Type B pancreatic cell (in vitro differentiated cells): ENCODE data around the gene BACE2. TPM values are rescaled to one million over a fixed set of nuclear protein-coding genes. Genes with fewer than 3 reads are reported as not detected.

Source experiments
- DNase-seq: peaks from one replicate; pipeline ENCODE4 v3.0.0; 2021; ENCODE audit warnings: mixed read lengths; ENCODE audit not compliant: unreplicated experiment; ENCODE audit errors: extremely low spot score
- H3K27ac Mint-ChIP-seq: 2 replicates; pipeline ENCODE4 v1.8.0; 2021; ENCODE audit warnings: mild to moderate bottlenecking, mixed read lengths
- H3K27me3 Mint-ChIP-seq: 2 replicates; pipeline ENCODE4 v1.8.0; 2021; ENCODE audit warnings: mixed read lengths
- H3K36me3 Mint-ChIP-seq: 2 replicates; pipeline ENCODE4 v1.8.0; 2021; ENCODE audit warnings: mixed read lengths
- H3K4me1 Mint-ChIP-seq: one replicate; pipeline ENCODE4 v1.8.0; 2021; ENCODE audit warnings: mixed read lengths; ENCODE audit not compliant: unreplicated experiment
- H3K4me3 Mint-ChIP-seq: 2 replicates; pipeline ENCODE4 v1.8.0; 2021; ENCODE audit warnings: mild to moderate bottlenecking, mixed read lengths
- H3K9me3 Mint-ChIP-seq: 2 replicates; pipeline ENCODE4 v1.8.0; 2021; ENCODE audit warnings: mixed read lengths
- total RNA-seq: library from RNA; stranded (reverse); gene quantifications from 2 replicates; pipeline ENCODE4 v1.2.1, GENCODE V29; 2021; ENCODE audit warnings: low replicate concordance
- TF ChIP-seq, protein P1 (sequence below): fragments of 200-600 bp; sonication (generic); conservative IDR thresholded peaks from 2 replicates; pipeline ENCODE4 v1.5.0; 2021; ENCODE audit warnings: antibody characterized with exemption, mild to moderate bottlenecking

Gene BACE2
- total RNA-seq, 1 donor from 2014 or later, result 29.8 TPM

DNA sequence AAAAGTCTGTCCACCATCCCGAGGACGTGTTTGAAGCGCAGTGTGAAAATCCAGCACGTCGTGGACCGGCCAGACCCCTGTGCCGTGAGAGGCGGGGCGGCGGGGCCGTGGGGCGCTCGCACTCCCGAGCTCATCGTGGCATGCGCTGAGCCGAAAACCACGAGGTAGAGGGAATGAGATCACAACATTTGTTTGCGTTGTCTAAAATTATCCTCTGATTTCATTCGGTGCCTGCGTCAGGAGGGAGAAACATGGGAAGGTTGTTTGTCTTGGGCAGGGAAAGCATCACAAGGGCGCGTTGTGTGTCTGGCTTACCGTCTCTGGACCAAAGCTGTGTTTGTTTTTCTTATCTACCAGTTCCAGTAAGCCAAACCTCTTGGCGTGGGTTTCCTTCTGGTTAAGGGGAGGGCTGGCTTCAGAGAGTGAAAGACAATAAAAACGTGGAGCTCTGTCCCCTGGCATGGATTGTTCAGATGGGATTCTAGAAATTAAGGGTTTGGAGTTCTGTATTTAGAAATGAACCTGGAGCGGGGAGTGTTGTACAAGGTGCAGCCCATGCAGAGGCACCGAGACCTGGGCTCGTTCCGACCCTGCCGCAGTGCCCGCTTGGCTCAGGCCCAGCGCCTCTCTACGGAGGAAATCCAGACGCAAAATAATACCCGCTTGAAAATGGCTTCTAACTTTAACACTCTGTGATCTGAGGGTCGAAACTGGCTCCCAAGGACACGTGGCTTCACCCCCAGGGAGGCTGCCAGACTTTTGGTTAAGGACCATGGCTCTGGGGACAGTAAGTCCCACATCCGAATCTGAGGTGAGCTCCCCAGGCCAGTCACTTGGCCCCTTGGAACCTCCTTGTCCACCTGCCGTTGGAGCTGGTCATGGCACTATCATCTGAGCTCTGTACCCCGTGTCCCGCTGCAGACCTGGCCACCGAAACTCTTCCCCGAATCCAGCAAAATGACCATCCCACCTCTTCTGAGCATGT, 79.9 kb downstream of the BACE2 start:
- TF ChIP-seq, protein P1, sequence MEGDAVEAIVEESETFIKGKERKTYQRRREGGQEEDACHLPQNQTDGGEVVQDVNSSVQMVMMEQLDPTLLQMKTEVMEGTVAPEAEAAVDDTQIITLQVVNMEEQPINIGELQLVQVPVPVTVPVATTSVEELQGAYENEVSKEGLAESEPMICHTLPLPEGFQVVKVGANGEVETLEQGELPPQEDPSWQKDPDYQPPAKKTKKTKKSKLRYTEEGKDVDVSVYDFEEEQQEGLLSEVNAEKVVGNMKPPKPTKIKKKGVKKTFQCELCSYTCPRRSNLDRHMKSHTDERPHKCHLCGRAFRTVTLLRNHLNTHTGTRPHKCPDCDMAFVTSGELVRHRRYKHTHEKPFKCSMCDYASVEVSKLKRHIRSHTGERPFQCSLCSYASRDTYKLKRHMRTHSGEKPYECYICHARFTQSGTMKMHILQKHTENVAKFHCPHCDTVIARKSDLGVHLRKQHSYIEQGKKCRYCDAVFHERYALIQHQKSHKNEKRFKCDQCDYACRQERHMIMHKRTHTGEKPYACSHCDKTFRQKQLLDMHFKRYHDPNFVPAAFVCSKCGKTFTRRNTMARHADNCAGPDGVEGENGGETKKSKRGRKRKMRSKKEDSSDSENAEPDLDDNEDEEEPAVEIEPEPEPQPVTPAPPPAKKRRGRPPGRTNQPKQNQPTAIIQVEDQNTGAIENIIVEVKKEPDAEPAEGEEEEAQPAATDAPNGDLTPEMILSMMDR, result no peak
- Mint-ChIP-seq H3K4me3 (no peak overlapping the region), H3K27me3 (no peaks in the 10 kb centered on the region), H3K4me1 (no peaks in the 10 kb centered on the region), H3K36me3 (peaks cover 39% of the 10 kb centered on the region), H3K9me3 (no peaks in the 10 kb centered on the region), H3K27ac (no peak overlapping the region)
- DNase-seq, result peak; percentile 44

- DNase-seq, result no peak
- H3K27me3 Mint-ChIP-seq, result no peaks in the 10 kb centered on the region
- no peaks in the 10 kb centered on the region for H3K4me1 Mint-ChIP-seq
- H3K36me3 Mint-ChIP-seq, result peaks cover 38% of the 10 kb centered on the region
- H3K27ac Mint-ChIP-seq, result no peak overlapping the region
- no peak overlapping the region for H3K4me3 Mint-ChIP-seq
- H3K9me3 Mint-ChIP-seq, result peaks cover 4% of the 10 kb centered on the region
- TF ChIP-seq, protein P1, result no peak
Measured at GRCh38 chr21:41249476-41249875, 81.5 kb downstream of the BACE2 start.

DNA sequence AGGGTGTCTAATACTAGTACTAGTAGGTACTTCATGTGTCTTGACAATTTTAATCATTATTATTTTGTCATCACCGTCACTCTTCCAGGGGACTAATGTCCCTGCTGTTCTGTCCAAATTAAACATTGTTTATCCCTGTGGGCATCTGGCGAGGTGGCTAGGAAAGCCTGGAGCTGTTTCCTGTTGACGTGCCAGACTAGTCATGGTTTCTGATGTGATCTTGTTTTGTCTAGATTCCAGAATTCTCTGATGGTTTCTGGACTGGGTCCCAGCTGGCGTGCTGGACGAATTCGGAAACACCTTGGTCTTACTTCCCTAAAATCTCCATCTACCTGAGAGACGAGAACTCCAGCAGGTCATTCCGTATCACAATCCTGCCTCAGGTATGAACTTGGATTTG, 82.6 kb downstream of the BACE2 start:
- TF ChIP-seq, protein P1, result no peak
- peaks cover 46% of the 10 kb centered on the region for H3K36me3 Mint-ChIP-seq
- no peak overlapping the region for H3K27ac Mint-ChIP-seq
- H3K27me3 Mint-ChIP-seq, result no peaks in the 10 kb centered on the region
- H3K9me3 Mint-ChIP-seq, result peaks cover 12% of the 10 kb centered on the region
- no peak for DNase-seq
- no peaks in the 10 kb centered on the region for H3K4me1 Mint-ChIP-seq
- no peak overlapping the region for H3K4me3 Mint-ChIP-seq

DNA sequence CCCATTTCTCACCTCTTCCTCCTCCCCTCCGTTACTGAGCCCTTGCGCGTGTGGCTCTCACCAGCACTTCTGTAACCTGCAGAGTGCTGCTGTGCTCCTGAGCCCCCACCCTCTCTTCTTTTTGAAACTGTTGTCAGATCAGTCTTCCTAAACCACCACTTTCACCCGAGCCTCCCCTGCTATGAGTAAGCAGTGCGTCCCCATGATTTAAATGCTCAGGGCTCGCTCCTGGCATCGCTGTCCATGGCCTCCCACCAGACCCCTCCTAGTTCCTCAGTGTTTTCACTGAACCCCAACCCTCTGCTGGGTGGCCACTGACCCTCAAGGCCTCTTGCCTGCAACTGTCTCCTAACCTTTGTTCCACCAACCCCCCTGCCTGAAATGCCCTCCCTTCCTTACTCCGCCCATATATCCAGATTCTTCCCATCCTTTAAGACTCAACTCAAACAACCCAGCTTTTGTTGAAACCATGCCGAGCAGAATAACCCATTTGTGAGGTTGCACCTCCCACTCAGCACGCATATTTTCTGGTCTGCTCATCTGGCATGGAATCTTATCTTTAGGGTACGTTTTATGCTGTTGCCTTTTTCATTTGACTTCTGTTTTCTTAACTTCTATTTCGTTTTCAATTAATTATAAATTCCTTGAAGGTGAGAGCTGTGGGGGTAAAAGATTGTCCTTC, 84.1 kb downstream of the BACE2 start:
- Mint-ChIP-seq H3K27me3 (no peaks in the 10 kb centered on the region), H3K4me3 (no peak overlapping the region), H3K4me1 (no peaks in the 10 kb centered on the region), H3K9me3 (peaks cover 12% of the 10 kb centered on the region), H3K36me3 (peaks cover 51% of the 10 kb centered on the region), H3K27ac (no peak overlapping the region)
- DNase-seq, result no peak
- TF ChIP-seq, protein P1, result no peak

DNA sequence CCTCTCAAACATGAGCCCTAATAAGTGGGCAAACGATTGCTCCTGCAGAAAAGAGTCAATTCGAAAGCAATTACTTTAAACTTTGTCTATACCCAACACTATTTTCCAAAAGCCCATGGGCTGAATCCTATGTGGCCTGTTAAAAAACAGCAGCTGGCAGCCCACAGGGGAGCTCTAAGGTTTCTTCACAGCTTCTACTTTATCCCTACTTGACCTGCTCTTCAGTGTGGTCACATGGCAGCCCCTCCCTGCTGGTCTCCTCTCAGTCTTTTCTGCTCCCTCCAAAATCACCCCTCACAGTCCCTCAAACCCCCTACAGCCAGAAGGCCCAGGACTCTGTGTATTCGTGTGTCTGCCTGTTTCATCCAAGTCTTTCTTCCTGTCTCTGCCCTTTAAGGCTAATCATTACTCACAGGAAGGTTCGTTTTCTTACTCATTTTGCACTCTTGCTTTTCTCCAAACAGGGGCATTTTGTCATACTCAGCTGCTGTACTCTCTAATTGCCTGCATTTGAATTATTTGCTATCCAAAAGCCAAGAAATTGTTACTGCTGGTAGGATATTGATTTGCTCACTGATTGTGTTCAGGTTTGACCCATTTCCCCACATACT, 86.2 kb downstream of the BACE2 start:
- peak overlapping the region; percentile 34 for H3K27ac Mint-ChIP-seq
- peaks cover 4% of the 10 kb centered on the region for H3K4me1 Mint-ChIP-seq
- TF ChIP-seq, protein P1, result no peak
- H3K27me3 Mint-ChIP-seq, result no peaks in the 10 kb centered on the region
- peaks cover 50% of the 10 kb centered on the region for H3K36me3 Mint-ChIP-seq
- peaks cover 12% of the 10 kb centered on the region for H3K9me3 Mint-ChIP-seq
- DNase-seq, result no peak
- no peak overlapping the region for H3K4me3 Mint-ChIP-seq
